Measurements from ENCODE around the gene ETNK2. TPM values are rescaled to one million over a fixed set of nuclear protein-coding genes. Genes with fewer than 3 reads are reported as not detected.

The ETNK2 gene
- total and polyA plus RNA-seq, 2 of the 8 experiments (the other 6 are each of a cell fraction or from before 2014, with no cell fraction given) = 20.1 to 26.7 TPM

DNA sequence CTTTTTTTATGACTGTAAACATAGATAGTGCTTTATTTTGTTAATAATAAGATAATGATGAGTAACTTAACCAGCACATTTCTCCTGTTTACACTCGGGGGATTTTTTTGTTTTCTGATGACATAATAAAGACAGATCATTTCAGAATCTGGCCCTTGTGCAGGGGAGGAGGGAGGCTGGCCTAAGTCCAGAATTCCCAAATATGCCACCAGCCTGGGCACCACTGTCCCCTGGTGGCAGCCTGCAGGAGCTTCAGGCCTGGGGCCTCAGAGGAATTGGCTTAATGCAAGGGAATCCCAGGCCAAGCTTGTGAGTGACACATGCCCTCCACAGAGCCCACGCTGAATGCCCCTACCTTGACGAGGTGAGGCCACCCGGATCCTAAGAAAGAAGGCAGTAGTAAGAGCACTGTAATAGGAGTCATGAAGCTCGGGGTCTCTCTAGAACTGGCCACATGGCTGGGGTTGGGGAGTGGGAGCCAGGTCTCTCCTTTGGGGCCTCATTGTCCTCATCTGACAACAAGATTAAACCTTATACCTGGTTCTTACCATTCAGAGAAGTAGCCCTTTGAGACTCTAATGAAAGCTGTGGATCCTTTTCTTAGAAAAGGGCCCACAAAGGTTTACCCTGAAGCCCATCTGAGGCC is 24.1 kb downstream of the ETNK2 start:
- ChIA-PET CTCF (ENCODE audit: partially characterized antibody) (interaction anchor here (0.6 to 11.3 kb wide), 37 partner anchors 8 to 344 kb away, joined by 3 to 261 read pairs (median 5); partner anchors contain the start of genes ETNK2 and SOX13), POLR2A (ENCODE audit: partially characterized antibody) (interaction anchor here (1.0 to 13.3 kb wide), 5 partner anchors 48 to 270 kb away, joined by 3 to 174 read pairs (median 8); partner anchors contain the start of gene SNRPE)
- Histone ChIP-seq H4K91ac (replicated peaks; ENCODE audit: insufficient read length, low read length) (no peak overlapping the region), H3K56ac (replicated peaks; ENCODE audit: insufficient read length, low read depth, low read length) (no peak overlapping the region), H2AFZ (ENCODE audit: low read length) (no peak overlapping the region), H3K23me2 (ENCODE audit: low read depth, low read length) (no peaks in the 10 kb centered on the region), H4K20me1 (replicated peaks in 1 of 2; ENCODE audit: control insufficient read depth in 1 of 2, insufficient read depth in 2 of 2, low read length in 2 of 2) (peaks cover 5 to 15% of the 10 kb centered on the region in 2 experiments), H3K4me3 (ENCODE audit: extremely low read depth in 1 of 4, insufficient read depth in 2 of 4, low read depth in 3 of 4, low read length in 4 of 4) (no peak overlapping the region), H3K27me3 (replicated peaks in 1 of 4; ENCODE audit: control insufficient read depth in 3 of 4, extremely low read depth in 1 of 4, insufficient read depth in 3 of 4, low read length in 3 of 4) (no peaks in the 10 kb centered on the region; a peak in 1 of 7 replicates), H3K9ac (replicated peaks in 1 of 4; ENCODE audit: extremely low read depth in 1 of 4, low read depth in 3 of 4, low read length in 3 of 4) (no peak overlapping the region), H3K18ac (ENCODE audit: extremely low read depth, low read length) (no peak overlapping the region), H2BK20ac (ENCODE audit: low read length) (no peak overlapping the region), H3K36me3 (ENCODE audit: control insufficient read depth in 2 of 4, insufficient read depth in 4 of 4, low read length in 3 of 4) (peaks cover 8 to 36% (median 31%) of the 10 kb centered on the region in 4 experiments), H2BK120ac (replicated peaks; ENCODE audit: low read depth, low read length) (no peak overlapping the region), H3K4me1 (replicated peaks in 1 of 4; ENCODE audit: control insufficient read depth in 3 of 4, insufficient read depth in 4 of 4, low read length in 3 of 4) (peaks cover 4 to 25% (median 8%) of the 10 kb centered on the region in 4 experiments), H3K4me2 (ENCODE audit: insufficient read depth in 1 of 2, low read depth in 2 of 2, low read length in 2 of 2) (no peak overlapping the region), H3K9me3 (ENCODE audit: insufficient read depth in 2 of 2, low read depth in 1 of 2, low read length in 1 of 2) (no peaks in the 10 kb centered on the region), H2BK5ac (ENCODE audit: low read depth, low read length) (no peak overlapping the region), H3K79me2 (ENCODE audit: control insufficient read depth in 1 of 2, insufficient read depth in 2 of 2, low read length in 2 of 2) (0 out of 4 replicates have a peak, but pooled peaks cover 0 to 2% of the 10 kb centered on the region in 2 experiments), H2AK5ac (ENCODE audit: low read depth, low read length) (no peak overlapping the region), H2BK12ac (ENCODE audit: low read depth, low read length) (no peak overlapping the region), H3K27ac (ENCODE audit: low read depth, low read length) (no peak overlapping the region), H4K8ac (ENCODE audit: extremely low read depth, insufficient read depth, low read length) (no peak overlapping the region), H2BK15ac (ENCODE audit: low read length) (no peak overlapping the region), H3K23ac (ENCODE audit: insufficient read length) (no peak overlapping the region), H3K4ac (replicated peaks; ENCODE audit: insufficient read length, low read depth, low read length) (no peak overlapping the region), H4K5ac (ENCODE audit: insufficient read length, low read depth, low read length) (no peak overlapping the region), H3K79me1 (ENCODE audit: low read depth, low read length) (peaks cover 2% of the 10 kb centered on the region; the same call in 1 of the 2 replicates), H3K14ac (ENCODE audit: insufficient read length) (no peak overlapping the region)
- DNase-seq (ENCODE audit: low read depth in 1 of 2, low spot score in 2 of 2) (peak in 1 of 2 experiments; percentile 76), FAIRE-seq (no peak)
- WGBS, 2 experiments (ENCODE audit: extremely low coverage in 1 of 2, insufficient coverage in 1 of 2, insufficient read length in 1 of 2, insufficient replicate concordance in 2 of 2, low coverage in 1 of 2, low lambda C conversion rate in 2 of 2, missing lambda C conversion rate in 1 of 2) = 75% methylated on average over 5 of the region's 5 CpGs; no CpG with 5 or more reads in 1 of the 2 experiments
- TF ChIP-seq KDM5A (IDR thresholded peaks at IDR 0.05; ENCODE audit: low read length) = no peak
- TF ChIP-seq, protein P1, sequence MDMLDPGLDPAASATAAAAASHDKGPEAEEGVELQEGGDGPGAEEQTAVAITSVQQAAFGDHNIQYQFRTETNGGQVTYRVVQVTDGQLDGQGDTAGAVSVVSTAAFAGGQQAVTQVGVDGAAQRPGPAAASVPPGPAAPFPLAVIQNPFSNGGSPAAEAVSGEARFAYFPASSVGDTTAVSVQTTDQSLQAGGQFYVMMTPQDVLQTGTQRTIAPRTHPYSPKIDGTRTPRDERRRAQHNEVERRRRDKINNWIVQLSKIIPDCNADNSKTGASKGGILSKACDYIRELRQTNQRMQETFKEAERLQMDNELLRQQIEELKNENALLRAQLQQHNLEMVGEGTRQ (IDR thresholded peaks at IDR 0.05; ENCODE audit: low read length) = no peak
- TF ChIP-seq RAD21 (IDR thresholded peaks at IDR 0.05 in 1 of 2, conservative IDR thresholded peaks at IDR 0.05 in 1 of 2; ENCODE audit: low read depth in 2 of 2, low read length in 2 of 2) = peak; percentile 91 to 93
- no peak for TF ChIP-seq BACH1 (IDR thresholded peaks at IDR 0.05; ENCODE audit: low read length)
- TF ChIP-seq BRCA1 (IDR thresholded peaks at IDR 0.05; ENCODE audit: low read depth, low read length) = no peak
- TF ChIP-seq POLR2A (IDR thresholded peaks at IDR 0.05; ENCODE audit: control extremely low read depth in 1 of 2, low read depth in 2 of 2, low read length in 2 of 2) = peak in 1 of 2 experiments; percentile 18; a peak in 1 of 3 replicates
- no peak for TF ChIP-seq HDAC6 (IDR thresholded peaks at IDR 0.05; ENCODE audit: low read depth, low read length)
- no peak for TF ChIP-seq EZH2 (IDR thresholded peaks at IDR 0.05; ENCODE audit: low read depth, low read length, severe bottlenecking)
- no peak for TF ChIP-seq CREB1 (IDR thresholded peaks at IDR 0.05)
